GM21447 (cell line): Measurements from ENCODE around the gene MAPK8IP3.
"Not testable (repeated sequence)": the region's sequence is repeated elsewhere in the genome, so short reads cannot be mapped to it uniquely, and the experiment has no call there.

Source experiments
- ATAC-seq: cut with Tn5 transposase; IDR thresholded peaks from one replicate; pipeline ENCODE4 v1.9.1; 2021; ENCODE audit not compliant: unreplicated experiment

The MAPK8IP3 gene

GRCh38 chr16:1784977-1785845 lies 79.2 kb downstream of the MAPK8IP3 start:
- ATAC-seq: no peak

- no peak for ATAC-seq
Observed at GRCh38 chr16:1785846-1786170, 79.8 kb downstream of the MAPK8IP3 start.

GRCh38 chr16:1786242-1787055 lies 80.5 kb downstream of the MAPK8IP3 start:
- no peak for ATAC-seq

- no peak for ATAC-seq
Observed at GRCh38 chr16:1787056-1787321, 81.0 kb downstream of the MAPK8IP3 start.

GRCh38 chr16:1787322-1788094 lies 81.5 kb downstream of the MAPK8IP3 start:
- no peak for ATAC-seq

GRCh38 chr16:1788095-1788707 lies 82.2 kb downstream of the MAPK8IP3 start:
- ATAC-seq: no peak

- no peak for ATAC-seq
Observed at GRCh38 chr16:1788708-1789100, 82.7 kb downstream of the MAPK8IP3 start.

- ATAC-seq: no peak
Observed at GRCh38 chr16:1789643-1790045, 83.6 kb downstream of the MAPK8IP3 start.

GRCh38 chr16:1790261-1790610 lies 84.2 kb downstream of the MAPK8IP3 start:
- no peak for ATAC-seq

GRCh38 chr16:1790611-1791255 lies 84.7 kb downstream of the MAPK8IP3 start:
- ATAC-seq: no peak

- no peak for ATAC-seq
Observed at GRCh38 chr16:1791256-1791942, 85.4 kb downstream of the MAPK8IP3 start.

GRCh38 chr16:1791943-1792812 lies 86.2 kb downstream of the MAPK8IP3 start:
- ATAC-seq: no peak

GRCh38 chr16:1792836-1793577 lies 87.0 kb downstream of the MAPK8IP3 start:
- no peak for ATAC-seq

- ATAC-seq: no peak
Observed at GRCh38 chr16:1793578-1794220, 87.7 kb downstream of the MAPK8IP3 start, which contains the start of gene IGFALS. Gene IGFALS, minus strand, starts transcription at chr16:1793705. Its CDS starts 53 bp downstream, at chr16:1793652.

- ATAC-seq: no peak
Observed at GRCh38 chr16:1794221-1794871, 88.4 kb downstream of the MAPK8IP3 start.

- no peak for ATAC-seq
Observed at GRCh38 chr16:1794908-1795666, 89.1 kb downstream of the MAPK8IP3 start.

- ATAC-seq: not testable (repeated sequence)
Observed at GRCh38 chr16:1799263-1799662, 93.3 kb downstream of the MAPK8IP3 start.
